Suprapubic skin (tissue), 3 donors: ENCODE results near the gene ZBTB17.

ENCODE experiments used
- CTCF ChIP-seq, 2 donors: fragments of 200-600 bp in 1 of 2; fragments of 450-650 bp in 1 of 2; sonication (generic) in 1 of 2; IDR thresholded peaks; one replicate each; pipeline ENCODE4 v1.5.1; 2016 to 2019; ENCODE audit warnings: antibody characterized with exemption in 2 of 2, mild to moderate bottlenecking in 1 of 2, moderate library complexity in 1 of 2
- POLR2A ChIP-seq, 2 donors: fragments of 450-650 bp; IDR thresholded peaks; one replicate each; pipeline ENCODE4 v1.6.1; 2017; ENCODE audit warnings: antibody characterized with exemption in 2 of 2, mild to moderate bottlenecking in 2 of 2, moderate library complexity in 2 of 2

GRCh38 chr1:15975358-15975804 is 520 bp downstream of the ZBTB17 start:
- TF ChIP-seq POLR2A (IDR thresholded peaks at IDR 0.05) (no peak), CTCF (IDR thresholded peaks at IDR 0.05) (no peak)
